AG10803 (cell line): ENCODE measurements around the gene TTI1.
"Not testable (repeated sequence)": the region's sequence is repeated elsewhere in the genome, so short reads cannot be mapped to it uniquely, and the experiment has no call there.

ENCODE experiments used
- DNase-seq: peaks from one replicate; pipeline ENCODE4 v3.0.0; 2010; ENCODE audit warnings: low read depth
- H3K4me3 ChIP-seq: 2 replicates; pipeline ENCODE4 v1.5.1; 2011; ENCODE audit warnings: mild to moderate bottlenecking, low read length, control low read depth
- CTCF ChIP-seq: conservative IDR thresholded peaks from 2 replicates; pipeline ENCODE4 v1.5.1; 2011; ENCODE audit warnings: mild to moderate bottlenecking, low read length, control low read depth, inconsistent platforms

The TTI1 gene

GRCh38 chr20:38011696-38012095 lies 21.6 kb downstream of the TTI1 start:
- DNase-seq, result no peak
- no peak overlapping the region for H3K4me3 ChIP-seq
- no peak for TF ChIP-seq CTCF

GRCh38 chr20:38009416-38009815 lies 23.8 kb downstream of the TTI1 start:
- not testable (repeated sequence) for DNase-seq, H3K4me3 ChIP-seq

DNA sequence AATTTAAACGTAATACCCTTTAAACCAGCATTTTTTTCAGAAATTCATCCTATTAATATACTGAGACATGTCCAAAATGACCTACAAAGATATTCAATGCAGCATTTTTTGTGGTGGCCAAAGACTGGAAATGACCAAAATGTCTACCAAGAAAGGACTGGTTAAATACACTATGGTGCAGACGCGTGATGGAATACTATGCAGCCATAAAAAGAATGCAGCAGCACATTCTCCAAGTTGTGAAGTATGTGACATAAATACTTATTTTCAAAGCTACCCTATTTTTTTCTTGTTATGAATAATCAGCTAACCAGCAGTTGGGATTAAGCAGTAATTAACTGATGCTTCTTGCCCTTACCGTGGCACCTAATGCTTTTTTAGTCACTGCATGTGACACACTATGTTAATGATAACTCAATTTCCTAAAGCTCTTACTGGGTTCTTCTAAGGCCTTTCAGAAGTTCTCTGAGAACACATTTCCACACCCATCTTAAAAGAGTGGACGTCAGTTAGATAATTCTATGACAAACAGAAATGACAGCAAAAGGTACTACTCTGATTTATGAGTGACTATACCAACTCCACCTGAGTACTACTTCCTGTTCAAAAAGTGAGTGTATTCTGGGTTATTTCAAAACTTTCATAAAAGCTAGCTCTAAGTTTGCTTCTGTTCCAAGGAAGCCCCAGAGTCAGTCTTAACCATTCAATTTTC lies 24.9 kb downstream of the TTI1 start:
- no peak for TF ChIP-seq CTCF
- no peak for DNase-seq
- no peak overlapping the region for H3K4me3 ChIP-seq

DNA sequence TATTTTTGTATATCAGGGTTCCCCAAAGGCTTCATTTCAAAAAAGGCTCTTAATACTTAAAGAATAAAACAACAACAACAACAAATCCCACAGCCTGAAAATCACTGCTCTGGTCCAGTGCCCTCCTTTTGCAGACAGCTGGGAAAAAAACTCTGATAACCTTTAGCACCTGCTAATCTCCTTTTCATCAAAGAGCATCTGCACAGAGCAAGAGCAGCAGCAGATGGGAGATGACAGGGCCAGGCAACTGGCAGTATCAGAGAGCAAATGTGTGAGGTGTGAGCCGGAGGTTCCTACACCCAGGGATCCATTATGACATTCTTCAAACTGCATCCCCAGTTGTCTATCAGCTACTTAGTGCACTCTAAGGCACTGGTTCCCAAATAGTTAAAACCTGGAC lies 25.7 kb downstream of the TTI1 start:
- no peak overlapping the region for H3K4me3 ChIP-seq
- TF ChIP-seq CTCF, result no peak
- no peak for DNase-seq

- TF ChIP-seq CTCF, result no peak
- DNase-seq, result no peak
- H3K4me3 ChIP-seq, result no peak overlapping the region
These were observed 27.4 kb downstream of the TTI1 start for GRCh38 chr20:38005903-38006302.

GRCh38 chr20:38004416-38004815 lies 28.8 kb downstream of the TTI1 start:
- H3K4me3 ChIP-seq, result no peak overlapping the region
- DNase-seq, result no peak
- TF ChIP-seq CTCF, result no peak

DNA sequence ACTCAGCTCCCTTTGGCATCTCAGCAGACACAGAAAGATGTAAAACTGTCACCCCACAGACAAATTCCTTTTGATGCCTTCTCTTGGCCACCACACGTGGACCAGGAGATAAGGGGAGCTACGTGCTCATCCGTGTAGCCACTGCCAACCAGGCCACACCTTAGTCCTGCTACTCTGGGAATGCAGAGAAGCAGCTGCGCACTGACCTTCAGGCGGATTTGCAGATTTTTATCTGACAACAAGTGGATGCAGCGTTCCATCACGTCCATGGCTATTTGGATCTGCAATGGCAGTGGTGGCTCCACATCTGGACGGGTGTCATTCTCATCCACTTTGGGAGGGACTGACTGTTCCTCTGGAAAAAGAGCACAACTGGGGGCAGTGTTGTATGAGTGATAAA lies 30.8 kb downstream of the TTI1 start:
- no peak overlapping the region for H3K4me3 ChIP-seq
- DNase-seq, result no peak
- TF ChIP-seq CTCF, result no peak

DNA sequence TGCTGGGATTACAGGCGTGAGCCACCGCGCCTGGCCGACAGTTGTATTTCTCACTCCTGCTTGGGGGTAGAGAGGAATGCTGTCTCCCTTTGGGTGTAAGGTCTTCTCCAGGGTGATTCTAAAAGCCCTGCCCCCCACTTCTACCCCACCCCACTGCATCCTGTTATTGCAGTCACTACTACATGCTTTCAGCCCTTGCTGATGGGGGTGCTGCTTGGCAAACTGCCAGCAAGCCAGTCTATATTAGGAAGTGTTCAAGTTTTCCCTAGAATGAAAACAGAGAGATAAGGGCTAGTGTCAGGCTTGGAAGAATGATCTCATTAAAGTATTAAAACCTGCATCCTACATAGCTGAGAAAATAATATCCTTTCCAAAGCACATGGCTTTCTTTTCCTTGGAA lies 31.3 kb downstream of the TTI1 start:
- no peak for TF ChIP-seq CTCF
- no peak overlapping the region for H3K4me3 ChIP-seq
- no peak for DNase-seq
